ENCODE measurements around the gene STK32B. TPM values are rescaled to one million over a fixed set of nuclear protein-coding genes. Genes with fewer than 3 reads are reported as not detected.

Gene STK32B
- total and polyA plus RNA-seq, 2 of the 8 experiments (the other 6 are each of a cell fraction or from before 2014, with no cell fraction given) = 2.3 to 2.5 TPM

DNA sequence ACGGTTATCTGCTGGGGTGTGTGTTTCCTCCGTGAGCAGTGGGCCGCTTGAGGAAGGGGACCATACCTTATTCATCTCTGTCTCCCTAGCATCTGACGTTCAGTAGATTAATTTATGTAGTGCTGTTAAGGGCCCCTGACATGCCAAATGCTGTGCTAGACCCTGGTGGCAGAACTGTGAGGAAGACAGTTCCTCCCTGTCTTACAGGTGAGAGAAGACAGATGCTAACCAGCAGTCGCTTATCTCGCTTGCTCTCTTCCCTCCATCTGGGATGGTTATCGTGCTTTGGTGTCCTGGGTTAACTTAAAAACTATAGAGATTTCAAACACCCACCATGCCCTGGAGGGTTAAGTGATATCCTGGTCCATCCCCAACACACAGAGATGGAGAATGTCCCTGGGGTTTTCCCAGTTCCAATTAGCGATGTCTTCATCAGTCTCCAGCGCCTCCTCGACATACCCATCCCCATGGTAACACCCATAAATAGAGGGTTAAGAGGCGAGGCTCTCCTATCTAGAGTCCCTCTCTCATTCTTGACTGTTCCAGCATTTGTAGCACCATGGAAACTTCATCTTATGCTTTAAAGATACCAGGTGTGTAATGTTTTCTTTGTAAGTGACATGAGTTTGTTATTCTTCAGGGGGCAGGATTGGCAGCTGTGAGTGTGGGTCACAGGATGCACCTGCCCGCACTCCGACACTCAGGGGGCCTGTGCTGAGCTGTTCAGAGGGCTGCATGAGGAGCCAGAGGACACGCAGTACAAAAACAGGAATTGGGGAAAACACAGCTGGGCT is 135.2 kb downstream of the STK32B start:
- H4K20me1 ChIP-seq (replicated peaks in 1 of 2; ENCODE audit: control insufficient read depth in 1 of 2, insufficient read depth in 2 of 2, low read length in 2 of 2) = no peaks in the 10 kb centered on the region
- H4K91ac ChIP-seq (replicated peaks; ENCODE audit: insufficient read length, low read length) = no peak overlapping the region
- H2BK120ac ChIP-seq (replicated peaks; ENCODE audit: low read depth, low read length) = no peak overlapping the region
- H2BK15ac ChIP-seq (ENCODE audit: low read length) = no peak overlapping the region
- no peak overlapping the region for H3K14ac ChIP-seq (ENCODE audit: insufficient read length)
- CTCF ChIA-PET (ENCODE audit: partially characterized antibody) = no interaction called here
- no peak overlapping the region for H3K27ac ChIP-seq (ENCODE audit: low read depth, low read length)
- H3K4ac ChIP-seq (replicated peaks; ENCODE audit: insufficient read length, low read depth, low read length) = no peak overlapping the region
- H3K23me2 ChIP-seq (ENCODE audit: low read depth, low read length) = no peaks in the 10 kb centered on the region
- POLR2A ChIA-PET (ENCODE audit: partially characterized antibody) = no interaction called here
- no peak overlapping the region for H3K18ac ChIP-seq (ENCODE audit: extremely low read depth, low read length)
- H4K5ac ChIP-seq (ENCODE audit: insufficient read length, low read depth, low read length) = no peak overlapping the region
- no peaks in the 10 kb centered on the region for H3K4me1 ChIP-seq (replicated peaks in 1 of 4; ENCODE audit: control insufficient read depth in 3 of 4, insufficient read depth in 4 of 4, low read length in 3 of 4)
- 94% methylated on average over 14 of the region's 14 CpGs; no CpG with 5 or more reads in 1 of the 2 experiments for WGBS, 2 experiments (ENCODE audit: extremely low coverage in 1 of 2, insufficient coverage in 1 of 2, insufficient read length in 1 of 2, insufficient replicate concordance in 2 of 2, low coverage in 1 of 2, low lambda C conversion rate in 2 of 2, missing lambda C conversion rate in 1 of 2)
- no peak overlapping the region for H3K23ac ChIP-seq (ENCODE audit: insufficient read length)
- H3K79me1 ChIP-seq (ENCODE audit: low read depth, low read length) = no peaks in the 10 kb centered on the region
- H3K9ac ChIP-seq (replicated peaks in 1 of 4; ENCODE audit: extremely low read depth in 1 of 4, low read depth in 3 of 4, low read length in 3 of 4) = no peak overlapping the region
- no peak overlapping the region for H2BK20ac ChIP-seq (ENCODE audit: low read length)
- H3K9me3 ChIP-seq (ENCODE audit: insufficient read depth in 2 of 2, low read depth in 1 of 2, low read length in 1 of 2) = no peaks in the 10 kb centered on the region
- no peak overlapping the region for H2AK5ac ChIP-seq (ENCODE audit: low read depth, low read length)
- H2AFZ ChIP-seq (ENCODE audit: low read length) = no peak overlapping the region
- H3K36me3 ChIP-seq (ENCODE audit: control insufficient read depth in 2 of 4, insufficient read depth in 4 of 4, low read length in 3 of 4) = no peaks in the 10 kb centered on the region
- no peak overlapping the region for H2BK12ac ChIP-seq (ENCODE audit: low read depth, low read length)
- no peak for FAIRE-seq
- no peak for DNase-seq (ENCODE audit: low read depth in 1 of 2, low spot score in 2 of 2)
- H3K4me2 ChIP-seq (ENCODE audit: insufficient read depth in 1 of 2, low read depth in 2 of 2, low read length in 2 of 2) = no peak overlapping the region
- H3K27me3 ChIP-seq (replicated peaks in 1 of 4; ENCODE audit: control insufficient read depth in 3 of 4, extremely low read depth in 1 of 4, insufficient read depth in 3 of 4, low read length in 3 of 4) = no peaks in the 10 kb centered on the region
- H4K8ac ChIP-seq (ENCODE audit: extremely low read depth, insufficient read depth, low read length) = no peak overlapping the region
- H3K4me3 ChIP-seq (ENCODE audit: extremely low read depth in 1 of 4, insufficient read depth in 2 of 4, low read depth in 3 of 4, low read length in 4 of 4) = no peak overlapping the region
- H3K56ac ChIP-seq (replicated peaks; ENCODE audit: insufficient read length, low read depth, low read length) = no peak overlapping the region
- H3K79me2 ChIP-seq (ENCODE audit: control insufficient read depth in 1 of 2, insufficient read depth in 2 of 2, low read length in 2 of 2) = no peaks in the 10 kb centered on the region
- H2BK5ac ChIP-seq (ENCODE audit: low read depth, low read length) = no peak overlapping the region
- TF ChIP-seq NANOG (IDR thresholded peaks at IDR 0.05; ENCODE audit: insufficient read depth, low read depth, low read length, poor library complexity, severe bottlenecking) (no peak), POLR2A (IDR thresholded peaks at IDR 0.05; ENCODE audit: control extremely low read depth in 1 of 2, low read depth in 2 of 2, low read length in 2 of 2) (no peak), MAFK (IDR thresholded peaks at IDR 0.05; ENCODE audit: low read depth, low read length) (no peak), GABPA (IDR thresholded peaks at IDR 0.05; ENCODE audit: borderline replicate concordance, insufficient read depth, low read length) (no peak), BCL11A (IDR thresholded peaks at IDR 0.05; ENCODE audit: low read depth in 2 of 2, low read length in 2 of 2) (no peak), PHF8 (conservative IDR thresholded peaks at IDR 0.05; ENCODE audit: low read depth, low read length) (no peak), CREB1 (IDR thresholded peaks at IDR 0.05) (no peak), ZNF274 (IDR thresholded peaks at IDR 0.05; ENCODE audit: borderline replicate concordance, extremely low read depth, low read length) (no peak), BRCA1 (IDR thresholded peaks at IDR 0.05; ENCODE audit: low read depth, low read length) (no peak), TBP (IDR thresholded peaks at IDR 0.05; ENCODE audit: low read depth, low read length) (no peak), NRF1 (IDR thresholded peaks at IDR 0.05; ENCODE audit: low read depth, low read length) (no peak), SP4 (IDR thresholded peaks at IDR 0.05; ENCODE audit: low read length) (no peak), SUZ12 (IDR thresholded peaks at IDR 0.05; ENCODE audit: low read length) (no peak), FOSL1 (IDR thresholded peaks at IDR 0.05; ENCODE audit: insufficient read depth, low read depth, low read length) (no peak), SP2 (IDR thresholded peaks at IDR 0.05; ENCODE audit: low read length) (no peak)

All from H1 (cell line).